ENCODE results near the gene NHS.

The NHS gene

DNA sequence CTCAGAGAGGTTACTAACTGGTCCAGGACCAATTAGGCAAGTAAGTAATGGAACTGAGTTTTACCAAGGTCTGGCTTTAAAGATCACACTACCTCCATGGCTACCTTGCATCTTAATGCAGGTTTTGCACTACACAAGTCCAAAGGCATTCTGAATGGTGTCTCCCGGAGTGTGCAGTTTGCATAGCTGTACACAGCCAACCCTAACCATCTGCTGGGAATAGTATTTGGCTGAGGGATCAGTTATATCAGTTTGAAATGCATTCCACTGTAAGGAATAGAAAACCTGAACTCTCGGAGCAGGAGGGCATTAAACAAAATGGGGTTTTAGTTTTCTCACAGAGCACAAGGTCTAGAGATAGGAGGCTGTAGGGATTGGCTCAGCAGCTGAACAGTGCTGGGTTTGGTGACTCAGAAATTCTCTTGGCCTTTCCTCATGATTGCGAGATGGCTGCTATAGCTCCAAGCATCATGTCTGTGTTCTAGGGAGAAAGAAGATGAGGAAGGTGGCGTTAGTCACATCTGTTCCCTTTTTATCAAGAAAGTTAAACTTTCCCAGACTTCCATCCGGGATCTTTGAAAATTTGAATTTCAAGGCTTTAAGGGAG lies 177.1 kb downstream of the NHS start:
- H3K4me1 ChIP-seq (ENCODE audit: control insufficient read depth in 1 of 2, insufficient read depth in 2 of 2, low read length in 2 of 2): peaks cover 5 to 11% of the 10 kb centered on the region in 2 donors
- H3K9me3 ChIP-seq (ENCODE audit: control insufficient read depth in 1 of 2, low read length in 2 of 2): no peaks in the 10 kb centered on the region
- no peaks in the 10 kb centered on the region for H3K27me3 ChIP-seq (ENCODE audit: control insufficient read depth in 1 of 2, insufficient read depth in 2 of 2, low read length in 2 of 2)
- H3K36me3 ChIP-seq (ENCODE audit: control insufficient read depth in 1 of 2, insufficient read depth in 2 of 2, low read length in 2 of 2): no peaks in the 10 kb centered on the region
- no peak overlapping the region for H3K9ac ChIP-seq (ENCODE audit: low read depth in 1 of 2, low read length in 2 of 2)
- H3K27ac ChIP-seq (ENCODE audit: low read depth, low read length): no peak overlapping the region
- no peak overlapping the region for H3K4me3 ChIP-seq (ENCODE audit: low read depth in 1 of 2, low read length in 2 of 2)

DNA sequence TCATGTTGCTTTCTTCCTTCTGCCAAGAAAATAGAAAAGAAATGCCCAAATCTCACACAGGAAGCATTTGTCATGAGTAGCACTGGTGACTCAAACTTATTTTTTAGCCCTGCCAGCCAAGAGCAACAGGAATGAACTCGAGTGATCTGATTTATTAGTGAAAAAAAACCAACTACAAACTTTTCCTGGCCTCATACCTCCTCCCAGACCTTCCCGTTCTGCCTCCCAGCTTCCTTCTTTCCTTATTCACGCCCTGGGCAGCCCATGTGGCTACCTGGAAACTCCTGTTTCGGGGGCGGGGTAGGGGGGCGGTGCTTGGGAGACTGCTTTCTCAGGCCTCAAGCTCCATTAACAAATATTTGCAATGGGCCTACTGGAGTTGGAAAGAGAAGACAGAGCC lies 178.5 kb downstream of the NHS start:
- Histone ChIP-seq H3K9me3 (ENCODE audit: control insufficient read depth in 1 of 2, low read length in 2 of 2) (no peaks in the 10 kb centered on the region), H3K36me3 (ENCODE audit: control insufficient read depth in 1 of 2, insufficient read depth in 2 of 2, low read length in 2 of 2) (no peaks in the 10 kb centered on the region), H3K9ac (ENCODE audit: low read depth in 1 of 2, low read length in 2 of 2) (no peak overlapping the region), H3K27ac (ENCODE audit: low read depth, low read length) (no peak overlapping the region), H3K4me3 (ENCODE audit: low read depth in 1 of 2, low read length in 2 of 2) (no peak overlapping the region), H3K27me3 (ENCODE audit: control insufficient read depth in 1 of 2, insufficient read depth in 2 of 2, low read length in 2 of 2) (no peaks in the 10 kb centered on the region), H3K4me1 (ENCODE audit: control insufficient read depth in 1 of 2, insufficient read depth in 2 of 2, low read length in 2 of 2) (peaks cover 0 to 4% of the 10 kb centered on the region in 2 donors)

DNA sequence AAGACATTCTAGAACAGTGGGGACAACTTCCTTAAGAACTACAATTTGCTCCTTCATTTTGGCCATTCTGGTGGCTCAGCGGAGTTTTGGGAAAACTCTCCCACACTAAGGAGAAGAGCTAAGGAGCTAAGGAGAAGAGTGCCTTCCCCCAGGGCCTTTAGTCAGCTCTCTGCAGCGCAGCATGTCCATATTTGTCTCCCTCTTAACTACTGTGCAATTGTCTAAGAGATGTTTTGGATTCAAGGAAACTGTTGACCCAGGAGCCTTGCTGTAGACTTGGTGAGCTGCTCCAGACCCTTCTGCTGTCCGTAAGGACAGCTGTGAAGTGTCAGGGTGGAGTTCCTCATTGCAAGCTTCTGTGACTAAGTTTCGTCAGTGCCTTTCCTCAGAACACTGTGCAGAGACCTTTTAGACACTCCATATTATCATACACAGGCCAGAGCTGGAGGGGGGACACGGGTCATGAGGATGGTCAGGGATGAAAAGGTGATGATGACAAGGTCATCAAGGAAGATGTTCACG lies 179.0 kb downstream of the NHS start:
- Histone ChIP-seq H3K4me3 (ENCODE audit: low read depth in 1 of 2, low read length in 2 of 2) (no peak overlapping the region), H3K36me3 (ENCODE audit: control insufficient read depth in 1 of 2, insufficient read depth in 2 of 2, low read length in 2 of 2) (no peaks in the 10 kb centered on the region), H3K27me3 (ENCODE audit: control insufficient read depth in 1 of 2, insufficient read depth in 2 of 2, low read length in 2 of 2) (no peaks in the 10 kb centered on the region), H3K4me1 (ENCODE audit: control insufficient read depth in 1 of 2, insufficient read depth in 2 of 2, low read length in 2 of 2) (peaks cover 0 to 4% of the 10 kb centered on the region in 2 donors), H3K27ac (ENCODE audit: low read depth, low read length) (no peak overlapping the region), H3K9ac (ENCODE audit: low read depth in 1 of 2, low read length in 2 of 2) (no peak overlapping the region), H3K9me3 (ENCODE audit: control insufficient read depth in 1 of 2, low read length in 2 of 2) (no peaks in the 10 kb centered on the region)

DNA sequence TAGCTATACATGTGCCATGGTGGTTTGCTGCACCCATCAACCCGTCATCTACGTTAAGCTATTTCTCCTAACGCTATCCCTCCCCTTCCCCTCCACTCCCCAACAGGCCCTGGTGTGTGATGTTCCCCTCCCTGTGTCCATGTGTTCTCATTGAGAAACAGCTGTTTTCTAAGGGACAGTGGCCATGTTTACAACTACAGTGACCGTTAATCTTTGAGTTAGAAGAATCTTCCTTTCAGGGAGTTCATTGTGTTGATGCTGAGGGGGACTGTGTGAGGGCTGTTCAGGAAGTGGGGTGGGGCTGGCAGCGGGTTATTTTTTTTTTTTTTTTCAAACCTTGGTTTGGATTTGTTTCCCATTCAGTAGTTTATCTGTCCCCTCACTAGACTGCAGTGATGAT lies 179.9 kb downstream of the NHS start:
- H3K4me3 ChIP-seq (ENCODE audit: low read depth in 1 of 2, low read length in 2 of 2): no peak overlapping the region
- H3K4me1 ChIP-seq (ENCODE audit: control insufficient read depth in 1 of 2, insufficient read depth in 2 of 2, low read length in 2 of 2): peaks cover 0 to 4% of the 10 kb centered on the region in 2 donors

DNA sequence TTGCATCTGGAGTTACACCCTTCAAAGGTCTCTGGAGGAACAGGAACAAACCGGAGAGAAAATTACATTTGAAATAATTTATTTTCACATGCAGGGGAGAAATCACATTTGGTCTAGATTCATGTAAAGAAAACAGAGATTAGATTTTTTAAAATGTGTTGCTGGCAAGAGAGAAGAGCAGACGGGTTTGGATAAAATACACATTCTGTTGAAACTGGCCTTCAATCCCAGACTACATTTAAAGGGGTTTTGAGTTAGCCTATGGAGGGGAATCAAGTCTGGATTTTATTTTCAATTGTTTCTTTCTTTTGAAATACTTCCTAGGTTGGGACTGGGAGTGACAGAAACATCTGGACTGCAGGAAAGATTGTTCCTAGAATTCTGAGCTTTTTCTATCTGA lies 180.8 kb downstream of the NHS start:
- Histone ChIP-seq H3K4me3 (ENCODE audit: low read depth in 1 of 2, low read length in 2 of 2) (no peak overlapping the region), H3K27me3 (ENCODE audit: control insufficient read depth in 1 of 2, insufficient read depth in 2 of 2, low read length in 2 of 2) (no peaks in the 10 kb centered on the region), H3K36me3 (ENCODE audit: control insufficient read depth in 1 of 2, insufficient read depth in 2 of 2, low read length in 2 of 2) (no peaks in the 10 kb centered on the region), H3K4me1 (ENCODE audit: control insufficient read depth in 1 of 2, insufficient read depth in 2 of 2, low read length in 2 of 2) (peaks cover 0 to 4% of the 10 kb centered on the region in 2 donors), H3K27ac (ENCODE audit: low read depth, low read length) (no peak overlapping the region), H3K9ac (ENCODE audit: low read depth in 1 of 2, low read length in 2 of 2) (no peak overlapping the region), H3K9me3 (ENCODE audit: control insufficient read depth in 1 of 2, low read length in 2 of 2) (no peaks in the 10 kb centered on the region)

More for the DNA sequence above, 179.9 kb downstream of the NHS start:
- Histone ChIP-seq H3K27ac (ENCODE audit: low read depth, low read length) (no peak overlapping the region), H3K9ac (ENCODE audit: low read depth in 1 of 2, low read length in 2 of 2) (no peak overlapping the region), H3K27me3 (ENCODE audit: control insufficient read depth in 1 of 2, insufficient read depth in 2 of 2, low read length in 2 of 2) (no peaks in the 10 kb centered on the region), H3K36me3 (ENCODE audit: control insufficient read depth in 1 of 2, insufficient read depth in 2 of 2, low read length in 2 of 2) (no peaks in the 10 kb centered on the region), H3K9me3 (ENCODE audit: control insufficient read depth in 1 of 2, low read length in 2 of 2) (no peaks in the 10 kb centered on the region)

DNA sequence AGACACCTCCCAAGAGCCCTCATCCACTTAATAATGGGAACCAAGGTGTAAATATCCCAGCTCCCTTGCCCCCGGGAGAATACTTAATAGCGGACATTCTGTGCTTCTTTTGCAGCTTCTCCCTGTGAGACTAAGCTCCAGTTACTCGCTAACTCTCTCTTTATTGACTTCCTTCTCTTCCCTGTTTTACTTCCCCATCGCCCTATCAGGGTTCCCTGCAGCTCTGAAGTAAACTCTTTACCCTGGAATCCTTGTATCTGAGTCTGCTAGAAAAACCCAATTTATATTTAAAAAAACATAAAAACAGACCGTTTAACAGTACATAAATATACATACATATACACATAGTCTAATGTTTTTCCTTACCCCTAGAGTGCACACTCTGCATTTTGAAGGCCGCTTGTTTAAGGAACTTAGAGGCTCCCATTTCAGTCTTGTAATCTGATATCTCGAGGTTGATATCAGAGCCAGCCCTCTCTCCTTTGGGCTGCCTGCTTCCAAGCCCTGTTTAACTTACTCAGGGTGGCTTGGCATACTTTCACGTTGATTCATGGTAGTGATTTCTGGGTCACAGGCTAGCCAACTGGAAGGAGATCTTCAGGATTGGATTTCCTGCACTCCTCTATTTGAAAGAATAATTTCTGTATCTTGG lies 184.9 kb downstream of the NHS start:
- no peaks in the 10 kb centered on the region for H3K36me3 ChIP-seq (ENCODE audit: control insufficient read depth in 1 of 2, insufficient read depth in 2 of 2, low read length in 2 of 2)
- no peaks in the 10 kb centered on the region for H3K9me3 ChIP-seq (ENCODE audit: control insufficient read depth in 1 of 2, low read length in 2 of 2)
- no peak overlapping the region for H3K4me3 ChIP-seq (ENCODE audit: low read depth in 1 of 2, low read length in 2 of 2)
- no peak overlapping the region for H3K27ac ChIP-seq (ENCODE audit: low read depth, low read length)
- no peak overlapping the region for H3K9ac ChIP-seq (ENCODE audit: low read depth in 1 of 2, low read length in 2 of 2)
- H3K4me1 ChIP-seq (ENCODE audit: control insufficient read depth in 1 of 2, insufficient read depth in 2 of 2, low read length in 2 of 2): no peaks in the 10 kb centered on the region
- H3K27me3 ChIP-seq (ENCODE audit: control insufficient read depth in 1 of 2, insufficient read depth in 2 of 2, low read length in 2 of 2): no peaks in the 10 kb centered on the region

DNA sequence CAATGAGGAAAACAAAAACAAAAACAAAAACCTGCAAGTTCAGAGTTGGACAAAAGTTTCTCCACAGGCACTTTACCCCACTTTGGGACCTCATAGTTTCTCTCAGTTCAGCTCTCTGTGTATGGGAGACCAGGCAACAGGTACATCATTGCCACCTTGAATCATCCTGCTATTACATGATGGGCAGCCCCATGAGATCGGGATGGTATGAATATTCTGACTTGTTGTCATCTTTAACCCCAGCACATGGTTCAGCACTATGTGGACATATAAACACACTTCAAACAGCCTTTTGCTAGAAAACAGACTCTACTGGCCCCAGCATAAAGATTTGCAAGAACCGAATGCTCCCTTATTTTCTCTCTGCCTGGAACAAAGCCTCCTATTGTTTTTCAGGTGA lies 185.4 kb downstream of the NHS start:
- H3K36me3 ChIP-seq (ENCODE audit: control insufficient read depth in 1 of 2, insufficient read depth in 2 of 2, low read length in 2 of 2): no peaks in the 10 kb centered on the region
- H3K4me3 ChIP-seq (ENCODE audit: low read depth in 1 of 2, low read length in 2 of 2): no peak overlapping the region
- no peak overlapping the region for H3K9ac ChIP-seq (ENCODE audit: low read depth in 1 of 2, low read length in 2 of 2)
- no peak overlapping the region for H3K27ac ChIP-seq (ENCODE audit: low read depth, low read length)
- no peaks in the 10 kb centered on the region for H3K4me1 ChIP-seq (ENCODE audit: control insufficient read depth in 1 of 2, insufficient read depth in 2 of 2, low read length in 2 of 2)
- H3K9me3 ChIP-seq (ENCODE audit: control insufficient read depth in 1 of 2, low read length in 2 of 2): no peaks in the 10 kb centered on the region
- H3K27me3 ChIP-seq (ENCODE audit: control insufficient read depth in 1 of 2, insufficient read depth in 2 of 2, low read length in 2 of 2): no peaks in the 10 kb centered on the region

DNA sequence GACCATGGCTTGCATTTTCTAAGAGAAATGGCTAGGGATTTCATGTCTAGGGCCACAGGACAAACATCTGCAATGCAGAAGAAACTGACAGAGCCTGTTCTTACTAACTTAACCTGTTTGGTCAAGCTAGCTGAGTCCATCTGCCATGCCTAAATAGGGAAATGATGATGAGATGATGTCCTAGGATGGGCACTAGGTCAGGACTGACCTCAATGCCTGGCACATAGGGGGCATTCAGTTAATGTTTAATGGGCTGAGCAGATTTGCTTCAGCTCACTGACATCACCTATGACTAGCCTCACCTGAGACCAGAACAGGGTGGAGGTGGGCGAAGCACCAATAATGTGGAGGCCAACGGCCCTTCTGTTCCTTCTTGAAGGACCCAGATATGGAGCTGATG lies 188.1 kb downstream of the NHS start:
- Histone ChIP-seq H3K4me1 (ENCODE audit: control insufficient read depth in 1 of 2, insufficient read depth in 2 of 2, low read length in 2 of 2) (no peaks in the 10 kb centered on the region), H3K36me3 (ENCODE audit: control insufficient read depth in 1 of 2, insufficient read depth in 2 of 2, low read length in 2 of 2) (no peaks in the 10 kb centered on the region), H3K9me3 (ENCODE audit: control insufficient read depth in 1 of 2, low read length in 2 of 2) (no peaks in the 10 kb centered on the region), H3K27me3 (ENCODE audit: control insufficient read depth in 1 of 2, insufficient read depth in 2 of 2, low read length in 2 of 2) (no peaks in the 10 kb centered on the region), H3K27ac (ENCODE audit: low read depth, low read length) (no peak overlapping the region), H3K4me3 (ENCODE audit: low read depth in 1 of 2, low read length in 2 of 2) (no peak overlapping the region), H3K9ac (ENCODE audit: low read depth in 1 of 2, low read length in 2 of 2) (no peak overlapping the region)

DNA sequence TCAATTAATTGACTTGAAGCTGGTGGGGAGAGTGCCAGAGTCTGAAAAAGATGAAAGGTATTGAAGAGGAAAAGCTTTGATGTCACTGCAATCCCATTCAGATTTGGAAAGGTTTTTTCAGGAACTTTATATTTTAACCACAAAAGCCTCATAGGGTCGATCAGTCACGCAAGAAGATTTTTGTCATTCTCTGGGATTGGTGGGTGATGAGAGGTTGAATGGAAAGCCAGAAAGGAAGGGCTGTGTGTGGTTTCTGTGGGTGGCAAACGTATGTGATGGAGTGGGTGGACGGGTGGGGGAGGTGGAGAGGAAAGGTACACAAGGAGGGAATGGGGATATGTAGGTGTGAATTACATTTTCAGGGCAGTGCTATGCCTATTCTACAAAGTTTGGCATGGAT lies 188.5 kb downstream of the NHS start:
- Histone ChIP-seq H3K36me3 (ENCODE audit: control insufficient read depth in 1 of 2, insufficient read depth in 2 of 2, low read length in 2 of 2) (no peaks in the 10 kb centered on the region), H3K9ac (ENCODE audit: low read depth in 1 of 2, low read length in 2 of 2) (no peak overlapping the region), H3K9me3 (ENCODE audit: control insufficient read depth in 1 of 2, low read length in 2 of 2) (no peaks in the 10 kb centered on the region), H3K4me3 (ENCODE audit: low read depth in 1 of 2, low read length in 2 of 2) (no peak overlapping the region), H3K4me1 (ENCODE audit: control insufficient read depth in 1 of 2, insufficient read depth in 2 of 2, low read length in 2 of 2) (no peaks in the 10 kb centered on the region), H3K27me3 (ENCODE audit: control insufficient read depth in 1 of 2, insufficient read depth in 2 of 2, low read length in 2 of 2) (no peaks in the 10 kb centered on the region), H3K27ac (ENCODE audit: low read depth, low read length) (no peak overlapping the region)

DNA sequence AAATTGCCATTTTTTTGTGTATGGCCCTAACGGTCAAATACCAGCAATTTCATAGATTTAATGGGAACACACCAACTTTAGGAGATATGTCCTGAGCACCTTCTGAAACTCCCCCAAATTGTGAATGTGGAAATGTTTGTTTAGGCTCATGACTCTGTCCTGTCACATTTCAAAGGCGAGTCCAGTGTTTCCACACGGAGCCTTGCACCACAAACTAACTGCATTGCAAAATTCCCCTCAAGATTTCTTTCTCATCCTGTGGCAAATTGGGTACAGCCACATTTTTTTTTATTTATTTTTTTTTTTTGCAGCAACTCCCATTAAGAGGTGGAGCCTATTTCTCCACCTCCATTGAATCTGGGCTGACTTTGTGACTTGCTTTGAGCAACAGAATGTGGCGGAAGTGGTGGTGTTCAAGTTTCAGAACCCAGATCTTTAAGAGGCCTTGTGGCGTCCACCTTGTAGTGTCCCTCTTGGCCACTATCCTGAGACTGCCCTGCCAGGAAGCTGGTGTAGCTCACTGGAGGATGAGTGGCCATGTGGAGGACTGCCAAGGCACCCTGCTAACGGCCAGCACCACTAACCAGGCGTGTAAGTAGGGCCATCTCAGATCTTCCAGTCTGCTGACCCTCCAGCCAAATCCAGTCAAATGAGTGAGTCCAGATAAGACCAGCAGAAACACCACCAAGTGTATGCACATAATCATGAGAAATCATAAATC lies 189.8 kb downstream of the NHS start:
- Histone ChIP-seq H3K9me3 (ENCODE audit: control insufficient read depth in 1 of 2, low read length in 2 of 2) (no peaks in the 10 kb centered on the region), H3K36me3 (ENCODE audit: control insufficient read depth in 1 of 2, insufficient read depth in 2 of 2, low read length in 2 of 2) (no peaks in the 10 kb centered on the region), H3K4me3 (ENCODE audit: low read depth in 1 of 2, low read length in 2 of 2) (no peak overlapping the region), H3K9ac (ENCODE audit: low read depth in 1 of 2, low read length in 2 of 2) (no peak overlapping the region), H3K27ac (ENCODE audit: low read depth, low read length) (no peak overlapping the region), H3K4me1 (ENCODE audit: control insufficient read depth in 1 of 2, insufficient read depth in 2 of 2, low read length in 2 of 2) (no peaks in the 10 kb centered on the region), H3K27me3 (ENCODE audit: control insufficient read depth in 1 of 2, insufficient read depth in 2 of 2, low read length in 2 of 2) (no peaks in the 10 kb centered on the region)
